GM19455 (cell line): ENCODE measurements around the gene HIPK3.
"Not testable (repeated sequence)": the region's sequence is repeated elsewhere in the genome, so short reads cannot be mapped to it uniquely, and the experiment has no call there.

ENCODE experiments used
- ATAC-seq: cut with Tn5 transposase; IDR thresholded peaks from one replicate; pipeline ENCODE4 v1.9.1; 2021; ENCODE audit not compliant: unreplicated experiment

HIPK3 gene

DNA sequence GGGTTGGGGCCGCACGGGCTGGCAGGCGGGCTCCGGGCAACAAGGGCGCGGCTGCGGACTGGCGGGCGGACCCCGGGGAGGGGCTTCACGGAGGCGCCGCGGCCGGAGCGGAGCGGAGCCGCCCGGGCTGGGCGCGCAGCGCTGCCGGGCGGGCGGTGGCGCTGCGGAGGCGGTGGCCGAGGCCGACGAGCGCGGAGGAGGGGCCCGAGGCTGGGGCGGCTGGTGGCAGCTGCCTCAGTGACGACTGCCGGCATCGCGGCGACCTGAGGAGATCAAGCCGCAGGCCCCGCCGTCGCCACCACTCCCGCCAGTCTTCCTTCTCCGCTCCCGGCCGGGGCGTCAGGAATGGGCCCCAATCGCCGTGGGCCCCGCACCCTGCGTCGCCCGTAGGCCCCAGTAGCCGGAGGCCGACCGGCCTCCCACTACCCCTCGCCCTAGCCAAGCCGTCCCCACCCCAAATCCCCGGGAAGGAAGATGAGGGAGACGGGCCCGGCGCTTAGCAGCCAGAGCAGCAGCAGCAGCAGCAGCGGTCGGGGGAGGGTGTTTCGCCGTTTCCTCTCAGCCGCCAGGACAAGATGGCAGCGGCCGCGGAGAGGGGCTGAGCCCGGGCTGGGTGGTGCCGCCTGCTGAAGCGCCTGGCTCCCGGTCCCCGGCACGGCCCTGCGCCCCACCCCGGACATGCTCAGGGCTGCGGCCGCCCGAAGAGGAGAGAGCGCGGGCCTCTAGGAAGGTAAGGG lies at the start of gene HIPK3:
TSS of gene HIPK3 (plus strand) at position 222 of the 737 bp plus-strand sequence.
- ATAC-seq, result peak; percentile 75

DNA sequence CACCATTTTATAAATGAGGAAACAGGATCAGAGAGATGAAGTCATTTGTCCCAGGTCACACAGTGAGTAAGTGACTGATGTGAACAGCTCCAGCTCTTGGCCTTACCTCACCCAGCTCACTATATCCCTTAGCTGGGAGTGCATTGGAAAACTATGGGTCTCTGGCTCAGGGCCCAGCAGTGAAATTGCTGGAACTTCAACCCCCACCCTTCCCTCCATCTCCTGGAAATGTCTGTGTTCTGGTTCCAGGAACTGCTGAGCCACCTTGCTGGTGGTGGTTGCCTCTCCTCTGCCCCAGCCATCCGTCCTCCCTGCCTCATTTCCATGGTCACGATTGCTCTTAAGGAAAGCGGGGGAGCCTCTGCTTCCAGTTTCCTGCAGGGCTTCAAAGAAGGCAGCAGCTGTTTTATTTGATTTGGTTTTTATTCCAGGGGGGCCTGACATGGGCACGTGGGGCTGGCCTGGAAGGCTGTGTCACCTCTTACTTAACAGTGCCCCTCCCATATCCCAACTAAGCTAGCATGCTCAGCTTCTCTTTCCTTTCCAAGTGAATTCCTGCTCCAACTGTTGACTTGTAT lies 49.7 kb upstream of the HIPK3 start:
- ATAC-seq, result no peak

DNA sequence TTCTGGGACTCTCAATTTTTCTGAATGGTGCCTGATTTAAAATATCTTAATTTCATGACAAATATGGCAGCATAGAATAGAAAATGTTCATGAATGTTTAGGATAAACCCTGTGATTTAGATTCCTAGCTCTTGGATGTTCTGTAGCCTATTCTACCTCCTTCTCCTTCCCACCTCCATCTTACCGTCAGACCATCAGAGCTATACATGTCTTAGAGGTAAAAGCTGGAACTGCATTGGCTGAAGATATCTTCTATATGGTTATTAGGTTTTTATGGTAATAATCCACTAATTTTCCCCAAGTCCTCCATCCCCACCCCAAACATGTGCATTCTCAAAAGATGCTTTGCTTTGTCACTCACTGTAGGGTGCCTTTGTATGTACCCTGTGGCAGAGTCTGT lies 49.0 kb upstream of the HIPK3 start:
- no peak for ATAC-seq

DNA sequence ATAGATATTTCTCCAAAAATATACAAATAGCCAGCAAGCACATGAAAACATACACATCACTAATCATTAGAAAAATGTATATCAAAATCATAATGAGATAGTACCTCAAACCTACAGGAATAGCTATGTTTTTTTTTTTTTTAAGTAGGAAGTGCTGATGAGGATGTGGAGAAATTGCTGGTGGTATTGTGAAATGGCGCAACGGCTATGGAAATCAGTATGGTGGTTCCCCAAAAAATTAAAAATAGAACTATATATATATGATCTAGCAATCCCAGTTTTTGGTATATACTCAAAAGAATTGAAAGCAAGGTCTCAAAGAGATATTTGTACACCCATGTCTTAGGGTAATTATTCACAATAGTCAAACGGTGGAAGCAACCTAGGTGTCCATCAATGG lies 46.0 kb upstream of the HIPK3 start:
- no peak for ATAC-seq

DNA sequence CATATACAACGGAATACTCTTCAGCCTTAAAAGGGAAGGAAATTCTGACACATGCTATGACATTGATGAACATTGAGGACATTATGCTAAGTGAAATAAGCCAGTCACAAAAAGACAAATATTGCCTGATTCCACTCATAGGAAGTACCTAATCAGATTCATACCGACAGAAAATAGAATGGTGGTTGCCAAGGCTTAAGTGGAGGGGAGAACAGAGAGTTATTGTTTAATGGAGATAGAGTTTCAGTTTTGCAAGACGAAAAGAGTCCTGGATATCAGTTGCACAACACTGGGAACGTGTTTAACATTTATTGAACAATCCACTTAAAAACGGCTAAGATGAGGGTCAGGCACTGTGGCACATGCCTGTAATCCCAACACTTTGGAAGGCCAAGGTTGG lies 45.6 kb upstream of the HIPK3 start:
- no peak for ATAC-seq

DNA sequence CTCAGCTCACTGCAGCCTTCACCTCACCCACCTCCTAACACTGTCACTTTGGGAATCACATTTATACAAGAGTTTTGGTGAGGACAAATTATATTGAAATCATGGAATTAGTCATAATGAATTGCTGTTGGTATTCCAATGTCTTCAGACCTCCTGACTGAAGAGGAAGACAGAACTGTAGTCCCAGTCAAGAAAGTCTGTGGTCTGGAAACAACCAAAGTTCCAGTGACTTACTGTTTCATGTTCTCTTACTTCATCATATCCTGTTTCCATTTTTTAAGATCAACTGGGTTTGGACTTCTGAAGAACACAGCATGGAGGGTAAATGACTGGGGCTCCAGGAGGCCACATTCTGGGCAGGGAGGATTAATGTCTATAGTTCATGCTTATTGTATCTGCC lies 43.0 kb upstream of the HIPK3 start:
- ATAC-seq, result no peak

DNA sequence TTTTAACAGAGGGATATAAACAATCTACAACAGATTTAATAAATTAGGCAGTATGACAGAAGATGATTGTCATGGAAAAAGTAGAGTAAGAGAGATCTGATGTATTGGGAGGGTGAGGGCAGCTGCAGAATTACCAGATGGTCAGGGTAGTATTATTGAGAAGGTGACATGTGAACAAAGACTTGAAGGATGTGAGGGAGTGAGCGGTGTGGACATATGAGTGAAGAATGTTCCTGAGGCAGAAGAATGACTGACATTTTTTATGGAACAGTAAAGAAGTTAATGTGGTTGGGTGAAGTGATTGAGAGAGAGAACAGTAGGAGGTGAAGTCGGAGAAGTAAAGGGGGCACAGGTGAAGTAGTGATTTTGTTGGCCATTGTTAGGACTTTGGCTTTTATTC lies 42.4 kb upstream of the HIPK3 start:
- ATAC-seq, result no peak

DNA sequence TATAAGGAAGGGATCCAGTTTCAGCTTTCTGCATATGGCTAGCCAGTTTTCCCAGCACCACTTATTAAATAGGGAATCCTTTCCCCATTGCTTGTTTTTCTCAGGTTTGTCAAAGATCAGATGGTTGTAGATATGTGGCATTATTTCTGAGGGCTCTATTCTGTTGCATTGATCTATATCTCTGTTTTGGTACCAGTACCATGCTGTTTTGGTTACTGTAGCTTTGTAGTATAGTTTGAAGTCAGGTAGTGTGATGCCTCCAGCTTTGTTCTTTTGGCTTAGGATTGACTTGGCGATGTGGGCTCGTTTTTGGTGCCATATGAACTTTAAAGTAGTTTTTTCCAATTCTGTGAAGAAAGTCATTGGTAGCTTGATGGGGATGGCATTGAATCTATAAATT lies 40.5 kb upstream of the HIPK3 start:
- not testable (repeated sequence) for ATAC-seq

DNA sequence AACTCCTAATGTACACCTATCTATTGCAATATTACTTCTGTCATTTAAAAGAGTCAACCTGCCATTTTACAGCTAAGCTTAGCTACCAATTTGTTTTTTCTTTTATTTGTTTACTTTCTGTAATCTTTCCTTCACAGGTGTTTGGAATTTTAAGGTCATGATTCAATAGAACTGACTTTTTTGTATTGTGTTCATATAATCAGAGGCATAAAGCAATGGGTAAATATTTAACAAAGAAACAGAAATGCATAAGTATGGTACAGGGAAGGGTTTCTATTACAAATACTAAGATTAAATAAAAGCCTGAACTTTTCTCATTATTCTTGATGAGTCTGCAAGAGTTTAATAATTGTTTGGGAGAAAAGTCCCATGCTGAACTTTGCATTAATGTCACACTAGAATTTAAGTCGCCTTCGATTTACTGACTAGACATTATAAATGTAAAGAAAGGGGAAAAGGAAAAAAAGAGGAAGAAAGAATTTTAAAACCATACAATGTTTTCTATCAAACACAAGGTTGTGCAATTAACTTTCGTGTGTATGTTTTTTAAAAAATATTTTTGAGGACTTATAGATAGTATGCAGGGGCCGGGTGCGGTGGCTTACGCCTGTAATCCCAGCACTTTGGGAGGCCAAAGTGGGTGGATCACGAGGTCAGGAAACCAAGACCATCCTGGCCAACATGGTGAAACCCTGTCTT lies 35.0 kb upstream of the HIPK3 start:
- no peak for ATAC-seq

DNA sequence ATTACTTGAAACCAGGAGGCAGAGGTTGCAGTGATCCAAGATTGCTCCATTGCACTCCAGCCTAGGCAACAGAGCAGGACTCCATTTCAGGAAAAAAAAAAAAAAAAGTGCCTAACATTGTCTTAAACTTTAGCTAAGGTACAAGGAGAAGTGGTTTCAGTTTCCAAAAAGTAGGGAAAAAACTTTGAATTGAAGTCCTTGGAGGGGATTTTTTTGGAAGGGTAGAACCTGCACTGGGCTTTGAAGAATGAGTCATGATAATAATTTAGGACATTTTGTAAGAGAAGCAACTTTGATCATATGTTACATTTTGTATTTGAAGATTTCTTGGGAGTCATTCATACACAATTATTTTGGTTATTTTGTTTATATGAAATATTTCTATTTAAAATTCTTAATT lies 31.8 kb upstream of the HIPK3 start:
- no peak for ATAC-seq

DNA sequence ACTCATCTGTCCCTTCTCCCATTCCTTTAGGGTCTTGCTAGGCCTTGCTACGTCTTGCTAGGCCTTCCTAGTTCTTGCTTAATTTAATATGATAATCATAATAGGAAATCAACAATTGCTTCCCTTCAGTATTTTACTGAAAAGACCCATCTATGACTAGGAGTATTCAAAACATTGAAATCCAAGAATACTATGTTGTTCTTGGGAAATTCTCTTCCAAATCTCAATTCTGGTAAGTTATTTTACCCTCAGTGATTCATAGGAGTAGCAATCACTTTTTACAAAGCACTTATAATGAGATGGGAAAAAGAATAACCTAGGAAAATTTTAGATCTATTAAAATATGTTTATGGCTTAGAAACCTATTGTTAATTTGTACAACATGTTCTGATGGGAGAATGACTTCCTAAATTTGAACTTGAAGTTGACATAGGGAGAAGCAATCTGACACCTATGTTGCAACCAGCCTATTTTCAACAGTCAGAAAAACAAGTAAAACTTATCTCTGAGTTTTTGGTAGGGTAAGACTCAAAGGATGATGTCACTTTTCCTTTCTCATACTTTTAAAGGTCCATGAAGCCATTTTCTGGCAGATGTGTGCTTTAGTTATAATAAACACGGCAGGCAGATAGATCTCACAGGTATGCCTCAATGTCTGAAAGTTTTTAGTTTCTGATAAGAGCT lies 29.5 kb upstream of the HIPK3 start:
- ATAC-seq, result no peak

DNA sequence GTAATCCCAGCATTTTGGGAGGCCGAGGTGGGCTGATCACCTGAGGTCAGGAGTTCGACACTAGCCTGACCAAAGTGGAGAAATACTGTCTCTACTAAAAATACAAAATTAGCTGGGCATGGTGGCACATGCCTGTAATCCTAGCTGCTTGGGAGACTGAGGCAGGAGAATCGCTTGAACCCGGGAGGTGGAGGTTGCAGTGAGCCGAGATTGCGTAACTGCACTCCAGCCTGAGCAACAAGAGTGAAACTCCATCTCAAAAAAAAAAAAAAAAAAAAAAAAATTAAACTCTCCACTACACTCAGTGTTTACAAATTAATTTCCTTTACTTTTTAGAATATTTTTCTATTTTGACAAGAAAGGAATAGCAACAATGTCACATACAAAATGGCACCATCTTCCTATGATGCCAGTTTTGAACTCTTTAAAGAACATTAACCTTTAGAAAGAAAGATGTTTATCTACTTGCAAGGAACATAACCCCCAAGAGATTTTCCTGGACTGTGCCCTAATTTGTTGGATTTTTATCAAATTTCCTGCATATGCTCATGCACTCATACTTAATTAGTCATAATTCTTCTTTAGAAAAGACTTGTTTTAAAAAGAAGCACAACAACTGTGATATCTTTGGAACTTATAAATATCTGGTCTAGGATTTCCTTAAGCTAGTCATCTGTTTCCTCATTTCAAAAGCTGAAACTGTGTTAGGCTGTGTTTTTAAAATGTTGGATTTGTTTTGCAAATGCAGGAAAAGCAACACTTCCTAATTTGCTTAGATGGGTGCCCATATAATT lies 22.6 kb upstream of the HIPK3 start:
- ATAC-seq, result no peak

DNA sequence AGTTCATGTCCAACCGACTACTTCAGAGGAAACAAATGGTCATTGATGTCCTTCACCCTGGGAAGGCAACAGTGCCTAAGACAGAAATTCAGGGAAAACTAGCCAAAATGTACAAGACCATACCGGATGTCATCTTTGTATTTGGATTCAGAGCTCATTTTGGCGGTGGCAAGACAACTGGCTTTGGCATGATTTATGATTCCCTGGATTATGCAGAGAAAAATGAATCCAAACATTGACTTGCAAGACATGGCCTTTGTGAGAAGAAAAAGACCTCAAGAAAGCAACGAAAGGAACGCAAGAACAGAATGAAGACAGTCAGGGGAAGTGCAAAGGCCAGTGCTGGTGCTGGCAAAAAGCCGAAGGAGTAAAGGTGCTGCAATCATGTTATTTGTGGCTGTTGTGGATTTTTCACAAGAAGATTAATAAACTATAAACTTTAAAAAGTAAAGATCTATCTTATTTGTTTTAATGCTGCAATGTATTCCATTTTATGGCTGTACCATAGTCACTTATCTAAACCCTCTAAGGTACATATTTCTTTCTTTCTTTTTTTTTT lies 20.1 kb upstream of the HIPK3 start:
- ATAC-seq, result no peak

DNA sequence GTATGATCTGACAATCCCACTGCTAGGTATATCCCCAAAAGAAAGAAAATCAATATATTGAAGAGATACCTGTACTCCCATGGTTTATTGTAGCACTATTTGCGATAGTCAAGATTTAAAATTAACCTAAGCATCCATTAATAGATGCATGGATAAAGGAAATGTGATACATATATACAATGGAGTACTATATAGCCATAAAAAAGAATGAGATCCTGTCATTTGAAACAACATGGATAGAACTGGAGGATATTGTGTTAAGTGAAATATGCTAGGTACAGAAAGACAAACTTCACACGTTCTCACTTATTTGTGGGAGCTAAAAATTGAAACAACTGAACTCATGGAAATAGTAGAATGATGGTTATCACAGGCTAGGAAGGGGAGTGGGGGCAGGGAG lies 14.6 kb upstream of the HIPK3 start:
- ATAC-seq, result no peak

DNA sequence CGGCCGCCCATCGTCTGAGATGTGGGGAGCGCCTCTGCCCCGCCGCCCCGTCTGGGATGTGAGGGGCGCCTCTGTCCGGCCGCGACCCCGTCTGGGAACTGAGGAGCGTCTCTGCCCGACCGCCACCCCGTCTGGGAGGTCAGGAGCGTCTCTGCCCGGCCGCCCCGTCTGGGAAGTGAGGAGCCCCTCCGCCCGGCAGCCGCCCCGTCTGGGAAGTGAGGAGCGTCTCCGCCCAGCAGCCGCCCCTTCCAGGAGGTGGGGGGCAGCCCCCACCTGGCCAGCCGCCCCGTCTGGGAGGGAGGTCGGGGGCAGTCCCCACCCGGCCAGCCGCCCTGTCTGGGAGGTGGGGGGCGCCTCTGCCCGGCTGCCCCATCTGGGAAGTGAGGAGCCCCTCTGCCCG lies 13.5 kb upstream of the HIPK3 start:
- ATAC-seq, result not testable (repeated sequence)

DNA sequence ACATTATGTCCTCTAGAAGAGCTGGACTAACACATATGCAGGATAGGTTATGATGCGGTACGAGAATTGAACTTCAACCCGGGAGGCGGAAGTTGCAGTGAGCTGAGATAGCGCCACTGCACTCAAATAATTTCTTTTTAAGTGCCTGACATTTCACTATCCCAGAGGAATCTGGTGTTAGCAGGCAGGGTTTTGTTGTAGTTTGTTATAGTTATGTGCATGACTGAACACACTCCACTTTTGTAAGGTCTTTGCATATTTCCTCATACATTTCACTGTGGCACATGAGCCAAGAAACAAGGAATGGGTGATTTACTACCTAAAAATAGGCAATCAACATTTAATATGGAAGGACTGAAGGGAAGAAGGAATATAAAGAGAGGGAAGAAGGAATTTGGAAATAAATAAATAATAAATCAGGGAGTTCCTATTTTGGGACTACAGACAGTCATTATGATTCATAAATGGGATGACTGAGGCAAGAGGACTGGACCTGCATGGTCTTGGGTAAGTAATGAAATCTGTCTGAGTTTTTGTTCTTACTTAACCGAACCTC lies 8.7 kb upstream of the HIPK3 start:
- ATAC-seq, result no peak

DNA sequence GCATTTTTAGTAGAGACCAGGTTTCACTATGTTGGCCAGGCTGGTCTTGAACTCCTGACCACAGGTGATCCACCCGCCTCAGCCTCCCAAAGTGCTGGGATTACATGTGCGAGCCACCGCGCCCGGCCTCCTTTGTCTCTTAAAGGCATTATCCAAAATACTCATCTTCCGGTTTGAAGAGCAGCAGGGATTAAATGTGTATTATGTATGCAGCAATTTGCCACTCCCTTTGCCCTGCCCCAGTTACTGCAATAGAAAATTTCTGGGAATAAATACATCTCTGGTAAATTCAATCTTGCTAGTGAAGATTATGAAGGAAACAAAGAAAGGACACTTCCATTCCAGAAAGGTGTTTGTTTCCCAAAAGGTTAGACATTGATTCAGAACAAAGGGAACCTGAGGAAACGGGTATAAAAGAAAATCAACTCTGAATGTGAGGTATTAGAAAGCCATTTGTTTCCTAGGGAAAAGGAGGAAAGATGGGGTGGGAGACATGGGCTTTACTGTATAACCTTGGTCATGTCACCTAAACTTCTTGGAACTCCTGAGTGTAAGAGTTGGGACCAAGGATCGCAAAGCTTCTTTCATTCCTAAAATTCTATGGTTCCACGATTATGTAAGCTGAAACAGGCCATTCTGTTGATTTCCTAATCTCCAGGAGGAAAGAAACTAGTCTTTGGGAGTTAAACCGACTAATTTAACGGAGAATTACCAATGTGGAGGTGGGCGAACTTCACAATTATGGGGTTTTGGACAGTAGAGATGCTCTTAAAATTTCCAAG lies 959 bp upstream of the HIPK3 start:
- no peak for ATAC-seq

DNA sequence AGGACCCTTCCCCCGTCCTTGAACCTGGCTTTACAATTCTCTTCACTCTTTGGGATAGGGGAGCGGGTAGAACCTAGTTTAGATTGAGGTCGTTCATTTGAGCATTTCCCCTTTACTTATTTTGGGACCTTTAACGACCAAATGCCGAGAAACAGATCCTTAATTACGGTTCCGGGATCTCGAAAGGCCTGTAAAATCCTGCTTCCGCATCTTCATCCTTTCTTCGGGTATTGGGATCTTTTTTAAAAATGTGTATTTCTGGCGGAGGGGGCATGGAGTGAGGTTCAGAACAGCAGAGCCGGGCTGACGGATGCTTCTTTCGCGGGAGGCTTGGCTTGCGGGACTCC lies 395 bp upstream of the HIPK3 start:
- ATAC-seq, result no peak

DNA sequence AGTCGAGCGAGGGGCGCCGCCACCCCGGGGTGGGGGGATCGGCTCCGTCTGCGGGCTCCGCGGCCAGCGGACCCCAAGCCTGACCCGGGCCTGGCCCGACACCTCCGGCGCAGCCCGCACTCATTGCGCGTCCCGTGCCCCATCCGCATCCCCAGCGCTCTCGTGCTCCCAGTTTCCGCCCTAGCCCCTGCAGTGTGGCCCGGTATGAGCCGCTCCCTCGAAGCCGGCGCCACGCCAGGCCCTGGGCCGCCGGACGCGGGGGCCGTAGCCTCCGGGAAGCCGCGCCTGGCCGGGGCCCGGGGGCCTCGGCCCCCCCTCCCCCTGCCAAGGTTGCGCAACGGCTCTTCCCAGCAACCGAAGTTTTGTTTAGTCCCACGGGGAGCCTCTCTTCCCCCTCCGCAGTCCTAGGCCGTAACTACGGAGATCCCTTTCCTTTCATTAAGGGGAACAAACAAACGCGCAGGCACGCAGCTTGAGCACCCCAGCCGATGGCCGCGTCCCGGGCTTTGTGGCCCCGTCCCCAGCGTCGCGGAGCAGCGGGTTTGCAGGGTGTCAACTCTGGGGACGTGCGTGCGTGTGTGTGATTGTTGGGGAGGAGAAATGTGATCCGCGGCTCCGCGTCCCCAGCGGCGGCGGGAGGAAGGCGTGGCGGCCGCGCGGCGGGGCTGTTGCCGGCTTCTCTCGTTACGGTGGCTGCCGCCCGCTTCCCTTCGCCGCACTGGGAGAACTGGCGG lies 883 bp downstream of the HIPK3 start:
- peak; percentile 37 for ATAC-seq
